Mammary epithelial cell (primary cell): ENCODE data around the gene WDR64.

ENCODE experiments used
- CTCF ChIP-seq, 2 donors: IDR thresholded peaks in 1 of 2; conservative IDR thresholded peaks in 1 of 2; 2 replicates each; pipeline ENCODE4 v1.5.1; 2011 to 2012; ENCODE audit warnings: inconsistent platforms in 2 of 2, low read length in 2 of 2, mild to moderate bottlenecking in 2 of 2, control low read depth in 1 of 2, low read depth in 1 of 2; ENCODE audit not compliant: insufficient read depth in 1 of 2; ENCODE audit errors: extremely low read depth in 1 of 2
- EZH2 ChIP-seq: IDR thresholded peaks from 2 replicates; pipeline ENCODE4 v1.6.1; 2012; ENCODE audit warnings: low read length, inconsistent platforms, borderline replicate concordance

DNA sequence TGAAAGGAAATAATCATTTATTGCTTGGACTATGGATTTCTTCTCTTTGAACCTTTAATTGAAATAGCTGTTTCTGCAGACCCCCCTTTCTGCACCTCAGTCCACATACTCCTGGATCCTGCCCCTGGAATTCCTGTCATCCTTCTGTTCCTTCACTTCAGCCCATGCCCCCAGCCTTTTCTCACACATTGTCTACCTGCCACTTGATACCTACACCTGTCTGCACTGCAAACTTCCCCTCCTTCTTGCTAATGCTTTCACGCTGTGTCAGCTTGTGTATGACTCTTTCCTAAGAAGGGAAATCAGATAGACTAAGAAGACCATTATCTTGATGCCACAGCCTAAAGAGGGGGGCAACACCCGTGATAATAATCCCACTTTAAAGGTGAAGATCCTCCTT lies 115.7 kb downstream of the WDR64 start:
- TF ChIP-seq CTCF (conservative IDR thresholded peaks at IDR 0.05 in 1 of 2, IDR thresholded peaks at IDR 0.05 in 1 of 2; ENCODE audit: extremely low read depth in 1 of 2, insufficient read depth in 1 of 2, low read depth in 1 of 2, low read length in 2 of 2) (no peak), EZH2 (no peak)
